K562 (cell line): ENCODE results near the gene ANKS1B. TPM values are rescaled to one million over a fixed set of nuclear protein-coding genes. Genes with fewer than 3 reads are reported as not detected.

Experiments used
- ATAC-seq: fragments of 200-7000 bp; cut with Tn5 transposase; 3 replicates; pipeline ENCODE4 v1.9.1; 2020; ENCODE audit warnings: moderate library complexity
- BruUV-seq: library from RNA; stranded (reverse); fragments of 400-500 nt; replicated peaks from 2 replicates; lab custom pipeline; 2021; lab: Mats Ljungman, UMichigan
- CTCF ChIA-PET: fragments of 300-600 bp; formaldehyde crosslinking; extraction: SDS; loops from one replicate; lab custom pipeline; 2021; ENCODE audit warnings: low intra/inter-chr PET ratio; lab: Yijun Ruan, JAX
- POLR2A ChIA-PET: fragments of 300-600, 350-650 bp; sonication (Branson Sonifier 250); formaldehyde crosslinking; extraction: SDS; loops from one replicate; lab custom pipeline; 2021; ENCODE audit warnings: antibody characterized with exemption, inconsistent platforms; lab: Yijun Ruan, JAX
- DNase-seq, 4 experiments: peaks; one replicate each; pipeline versions ENCODE4 v3.0.0 to v3.0.0-alpha.2; 2011 to 2018; ENCODE audit warnings: low spot score in 3 of 4, mixed read lengths in 3 of 4; ENCODE audit errors: extremely low read depth in 1 of 4
- FAIRE-seq: peaks from 2 replicates; lab custom pipeline; 2011; peaks lifted over from hg19 to GRCh38; lab: Jason Lieb, UNC
- H2AFZ ChIP-seq: 2 replicates; pipeline ENCODE4 v1.6.0; 2011; ENCODE audit warnings: low read depth, low read length, control low read depth, inconsistent platforms
- H3K27ac ChIP-seq: fragments of 200-600 bp; 3 replicates; pipeline ENCODE4 v1.8.0; 2011; ENCODE audit warnings: low read depth, mild to moderate bottlenecking, control low read depth, inconsistent platforms, low read length, moderate library complexity, mixed read lengths; ENCODE audit errors: extremely low read depth
- H3K27me3 ChIP-seq, 2 experiments: fragments of 300-600 bp in 1 of 2; 2 replicates in 1 of 2; 3 replicates in 1 of 2; pipeline versions ENCODE4 v1.6.0 to v1.8.0; 2011; ENCODE audit warnings: inconsistent platforms in 2 of 2, low read length in 2 of 2, mild to moderate bottlenecking in 1 of 2, mixed read lengths in 1 of 2, moderate library complexity in 1 of 2; ENCODE audit not compliant: control insufficient read depth in 2 of 2, insufficient read depth in 2 of 2
- H3K36me3 ChIP-seq: fragments of 300-600 bp; 3 replicates; pipeline ENCODE4 v1.8.0; 2011; ENCODE audit warnings: mild to moderate bottlenecking, low read length, inconsistent platforms; ENCODE audit not compliant: control insufficient read depth, insufficient read depth
- H3K4me1 ChIP-seq, 2 experiments: fragments of 200-600 bp in 1 of 2; replicated peaks in 1 of 2; 2 replicates in 1 of 2; 3 replicates in 1 of 2; pipeline versions ENCODE4 v1.5.1 to v1.8.0; 2011; ENCODE audit warnings: inconsistent platforms in 2 of 2, low read length in 2 of 2, mild to moderate bottlenecking in 1 of 2, mixed read lengths in 1 of 2, moderate library complexity in 1 of 2; ENCODE audit not compliant: control insufficient read depth in 2 of 2, insufficient read depth in 2 of 2
- H3K4me2 ChIP-seq: 2 replicates; pipeline ENCODE4 v1.6.1; 2011; ENCODE audit warnings: low read length, control low read depth, inconsistent platforms, mixed read lengths; ENCODE audit not compliant: insufficient read depth
- H3K4me3 ChIP-seq: fragments of 200-600 bp; sonication (generic), shearing (Covaris generic); 2 replicates; pipeline ENCODE4 v1.5.1; 2016; ENCODE audit warnings: control low read depth, inconsistent platforms
- H3K79me2 ChIP-seq: fragments of 200-600 bp; 3 replicates; pipeline ENCODE4 v1.8.0; 2011; ENCODE audit warnings: low read length, inconsistent platforms; ENCODE audit not compliant: control insufficient read depth, insufficient read depth
- H3K9ac ChIP-seq, 2 experiments: 2 replicates each; pipeline versions ENCODE4 v1.6.0 to v1.6.1; 2011; ENCODE audit warnings: low read depth in 2 of 2, low read length in 2 of 2, control low read depth in 1 of 2, inconsistent platforms in 1 of 2, mild to moderate bottlenecking in 1 of 2, mixed read lengths in 1 of 2; ENCODE audit not compliant: insufficient read depth in 1 of 2
- H3K9me1 ChIP-seq: one replicate; pipeline ENCODE4 v1.6.0; 2011; ENCODE audit warnings: inconsistent platforms, mild to moderate bottlenecking, low read length, moderate library complexity; ENCODE audit not compliant: control insufficient read depth, insufficient read depth
- H3K9me3 ChIP-seq: replicated peaks from 2 replicates; pipeline ENCODE4 v1.5.1; 2011; ENCODE audit warnings: low read depth, low read length, inconsistent platforms; ENCODE audit not compliant: control insufficient read depth, insufficient read depth
- H4K20me1 ChIP-seq: replicated peaks from 2 replicates; pipeline ENCODE4 v1.6.1; 2011; ENCODE audit warnings: low read length, inconsistent platforms, mixed read lengths; ENCODE audit not compliant: control insufficient read depth, insufficient read depth
- CBX5 ChIP-seq: IDR thresholded peaks from 2 replicates; pipeline ENCODE4 v1.6.1; 2014; ENCODE audit warnings: low read depth, borderline replicate concordance
- HDAC1 ChIP-seq, 2 experiments: fragments of 450-650 bp; IDR thresholded peaks; 2 replicates each; pipeline ENCODE4 v1.6.1; 2016 to 2017; ENCODE audit warnings: inconsistent platforms in 1 of 2, mild to moderate bottlenecking in 1 of 2, moderate library complexity in 1 of 2
- HNRNPL ChIP-seq: fragments of 200-400 bp; formaldehyde crosslinking; IDR thresholded peaks from 2 replicates; pipeline ENCODE4 v1.6.1; 2017; ENCODE audit warnings: low read depth, mild to moderate bottlenecking, low read length
- HOXB6 ChIP-seq: fragments of 250-450 bp; sonication (Bioruptor Pico); IDR thresholded peaks from 2 replicates; pipeline ENCODE4 v1.5.1; 2022; ENCODE audit warnings: mild to moderate bottlenecking, borderline replicate concordance
- POLR2B ChIP-seq: fragments of 450-650 bp; IDR thresholded peaks from 2 replicates; pipeline ENCODE4 v1.6.1; 2018; ENCODE audit warnings: low read depth; ENCODE audit not compliant: partially characterized antibody
- ZNF23 ChIP-seq: fragments of 250-450 bp; sonication (Bioruptor Pico); IDR thresholded peaks from 2 replicates; pipeline ENCODE4 v1.4.0; 2020; ENCODE audit warnings: mild to moderate bottlenecking
- WGBS: fragments of 100-300 bp; shearing (Covaris generic); methylation state at CpG from one replicate; pipeline ENCODE4 v1.1.6; 2016; ENCODE audit warnings: low coverage, mixed read lengths; ENCODE audit not compliant: insufficient coverage; ENCODE audit errors: missing lambda C conversion rate; 5-methylcytosine and 5-hydroxymethylcytosine counted together
- in situ Hi-C: fragments of 300-500 bp; cut with MboI; formaldehyde crosslinking; loops from 4 replicates; pipeline ENCODE4 v1.15.0; 2018; ENCODE audit warnings: inconsistent platforms, mixed read lengths
- intact Hi-C: fragments of 100-400 bp; cut with micrococcal nuclease; formaldehyde crosslinking; loops from 2 replicates; pipeline ENCODE4 v1.14.2; 2022
- polyA plus RNA-seq, 8 experiments: library from polyadenylated mRNA; depleted of rRNA in 4 of 8; stranded (reverse) in 5 of 8; unstranded in 3 of 8; fragments of >200 nt; fragmentation: Nextera tagmentation in 2 of 8; fragmentation: Illumina TruSeq in 1 of 8; extraction: Ambion mirVana in 2 of 8; extraction: Trizol in 1 of 8; gene quantifications; 2 replicates each; pipeline versions ENCODE4 v1.2.1 to v1.2.3, GENCODE V29; 2011 to 2014; ENCODE audit warnings: inconsistent platforms in 1 of 8, missing spikeins in 1 of 8
- total RNA-seq, 7 experiments: library from RNA; depleted of rRNA in 6 of 7; stranded (reverse); fragments of >200 nt in 6 of 7; fragmentation: Illumina TruSeq in 2 of 7; extraction: Trizol in 2 of 7; gene quantifications; 2 replicates each; pipeline versions ENCODE4 v1.2.1 to v1.2.3, GENCODE V29; 2011 to 2021; ENCODE audit warnings: low replicate concordance in 1 of 7
- TF ChIP-seq, protein P1 (sequence below): fragments of 450-650 bp; IDR thresholded peaks from 2 replicates; pipeline ENCODE4 v1.6.1; 2017; ENCODE audit warnings: antibody characterized with exemption, mild to moderate bottlenecking

ANKS1B gene
- total and polyA plus RNA-seq, 9 of the 15 experiments (the other 6 are each of a cell fraction or from before 2014, with no cell fraction given) = 0.04 to 0.47 (median 0.28) TPM; not detected in 4

DNA sequence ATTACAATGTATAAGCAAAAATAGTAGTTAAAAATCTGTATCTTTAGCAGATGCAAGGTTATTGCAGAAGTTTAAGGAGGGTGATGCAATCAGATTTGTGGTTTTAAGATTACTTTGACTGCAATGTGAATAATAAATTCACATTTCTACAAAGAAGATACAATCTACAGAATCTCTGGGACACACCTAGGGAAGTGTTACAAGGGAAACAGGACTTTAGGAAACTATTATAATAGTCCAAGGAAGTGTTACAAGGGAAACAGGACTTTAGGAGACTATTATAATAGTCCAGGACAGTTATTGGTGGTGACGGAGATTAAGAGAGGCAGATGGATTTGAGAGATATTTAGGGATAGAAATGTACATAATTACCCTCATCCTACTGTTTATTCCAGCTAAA is 491.5 kb downstream of the ANKS1B start:
- FAIRE-seq = no peak
- no peak for ATAC-seq
- 6% methylated on average over 1 of the region's 1 CpG for WGBS
- Histone ChIP-seq H4K20me1 (no peaks in the 10 kb centered on the region), H3K9ac (no peak overlapping the region), H3K4me2 (no peak overlapping the region), H3K9me1 (no peaks in the 10 kb centered on the region), H3K36me3 (no peaks in the 10 kb centered on the region), H3K4me3 (no peak overlapping the region), H3K4me1 (no peaks in the 10 kb centered on the region), H3K79me2 (no peaks in the 10 kb centered on the region), H2AFZ (no peak overlapping the region), H3K9me3 (no peaks in the 10 kb centered on the region), H3K27ac (no peak overlapping the region), H3K27me3 (no peaks in the 10 kb centered on the region)
- TF ChIP-seq HNRNPL = no peak
- TF ChIP-seq HDAC1 (IDR thresholded peaks at IDR 0.05) = no peak
- TF ChIP-seq ZNF23 (CRISPR knock-in tag) = no peak
- TF ChIP-seq, protein P1, sequence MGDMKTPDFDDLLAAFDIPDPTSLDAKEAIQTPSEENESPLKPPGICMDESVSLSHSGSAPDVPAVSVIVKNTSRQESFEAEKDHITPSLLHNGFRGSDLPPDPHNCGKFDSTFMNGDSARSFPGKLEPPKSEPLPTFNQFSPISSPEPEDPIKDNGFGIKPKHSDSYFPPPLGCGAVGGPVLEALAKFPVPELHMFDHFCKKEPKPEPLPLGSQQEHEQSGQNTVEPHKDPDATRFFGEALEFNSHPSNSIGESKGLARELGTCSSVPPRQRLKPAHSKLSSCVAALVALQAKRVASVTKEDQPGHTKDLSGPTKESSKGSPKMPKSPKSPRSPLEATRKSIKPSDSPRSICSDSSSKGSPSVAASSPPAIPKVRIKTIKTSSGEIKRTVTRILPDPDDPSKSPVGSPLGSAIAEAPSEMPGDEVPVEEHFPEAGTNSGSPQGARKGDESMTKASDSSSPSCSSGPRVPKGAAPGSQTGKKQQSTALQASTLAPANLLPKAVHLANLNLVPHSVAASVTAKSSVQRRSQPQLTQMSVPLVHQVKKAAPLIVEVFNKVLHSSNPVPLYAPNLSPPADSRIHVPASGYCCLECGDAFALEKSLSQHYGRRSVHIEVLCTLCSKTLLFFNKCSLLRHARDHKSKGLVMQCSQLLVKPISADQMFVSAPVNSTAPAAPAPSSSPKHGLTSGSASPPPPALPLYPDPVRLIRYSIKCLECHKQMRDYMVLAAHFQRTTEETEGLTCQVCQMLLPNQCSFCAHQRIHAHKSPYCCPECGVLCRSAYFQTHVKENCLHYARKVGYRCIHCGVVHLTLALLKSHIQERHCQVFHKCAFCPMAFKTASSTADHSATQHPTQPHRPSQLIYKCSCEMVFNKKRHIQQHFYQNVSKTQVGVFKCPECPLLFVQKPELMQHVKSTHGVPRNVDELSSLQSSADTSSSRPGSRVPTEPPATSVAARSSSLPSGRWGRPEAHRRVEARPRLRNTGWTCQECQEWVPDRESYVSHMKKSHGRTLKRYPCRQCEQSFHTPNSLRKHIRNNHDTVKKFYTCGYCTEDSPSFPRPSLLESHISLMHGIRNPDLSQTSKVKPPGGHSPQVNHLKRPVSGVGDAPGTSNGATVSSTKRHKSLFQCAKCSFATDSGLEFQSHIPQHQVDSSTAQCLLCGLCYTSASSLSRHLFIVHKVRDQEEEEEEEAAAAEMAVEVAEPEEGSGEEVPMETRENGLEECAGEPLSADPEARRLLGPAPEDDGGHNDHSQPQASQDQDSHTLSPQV = no peak
- TF ChIP-seq HOXB6 (CRISPR knock-in tag) = no peak
- TF ChIP-seq POLR2B = no peak
- no peak for TF ChIP-seq CBX5
- in situ Hi-C loops = no loop called here
- BruUV-seq = no TSS peak
- ChIA-PET CTCF (no interaction called here), POLR2A (no interaction called here)
- intact Hi-C loops = no loop called here
- DNase-seq = no peak
